SU-DHL-6 (cell line): ENCODE results near the gene EIF3D.

Experiments
- H2AFZ ChIP-seq: fragments of 200-600 bp; sonication (generic); 2 replicates; pipeline ENCODE4 v1.6.1; 2014; ENCODE audit warnings: low read depth, mild to moderate bottlenecking, moderate library complexity, mixed read lengths, antibody characterized with exemption, low read length; ENCODE audit not compliant: severe bottlenecking
- H3F3A ChIP-seq: fragments of 200-600 bp; shearing (Covaris generic); 2 replicates; pipeline ENCODE4 v1.6.0; 2016; ENCODE audit warnings: antibody characterized with exemption, mild to moderate bottlenecking; ENCODE audit not compliant: insufficient read depth
- H3K27ac ChIP-seq: fragments of 200-600 bp; sonication (generic); 2 replicates; pipeline ENCODE4 v1.5.1; 2016; ENCODE audit warnings: low read depth, mild to moderate bottlenecking, low read length, moderate library complexity, mixed read lengths
- H3K27me3 ChIP-seq: fragments of 200-600 bp; sonication (generic), shearing (Covaris generic); 2 replicates; pipeline ENCODE4 v1.6.0; 2014; ENCODE audit warnings: mild to moderate bottlenecking, low read length
- H3K36me3 ChIP-seq: fragments of 200-600 bp; sonication (generic); 2 replicates; pipeline ENCODE4 v1.6.1; 2014; ENCODE audit warnings: mild to moderate bottlenecking, low read length, mixed read lengths
- H3K4me2 ChIP-seq: fragments of 300-600, 200-600 bp; shearing (Covaris generic), sonication (generic); 2 replicates; pipeline ENCODE4 v1.6.0; 2014; ENCODE audit warnings: low read length, low read depth, mild to moderate bottlenecking; ENCODE audit not compliant: poor library complexity, severe bottlenecking
- H3K4me3 ChIP-seq: fragments of 200-600 bp; sonication (generic); 2 replicates; pipeline ENCODE4 v1.5.1; 2014; ENCODE audit warnings: antibody characterized with exemption, low read length, mild to moderate bottlenecking, mixed read lengths; ENCODE audit not compliant: insufficient read depth, poor library complexity, severe bottlenecking
- H3K79me2 ChIP-seq: fragments of 200-600 bp; sonication (generic); 2 replicates; pipeline ENCODE4 v1.6.1; 2014; ENCODE audit warnings: mild to moderate bottlenecking, low read length, moderate library complexity; ENCODE audit not compliant: insufficient read depth
- H3K9ac ChIP-seq: fragments of 200-600 bp; sonication (generic); 2 replicates; pipeline ENCODE4 v1.7.0; 2014; ENCODE audit warnings: mild to moderate bottlenecking, low read length
- H3K9me2 ChIP-seq: fragments of 200-600 bp; sonication (generic); replicated peaks from 2 replicates; pipeline ENCODE4 v1.6.1; 2014; ENCODE audit warnings: low read length; ENCODE audit not compliant: insufficient read depth
- H3K9me3 ChIP-seq: fragments of 200-600 bp; sonication (generic); 2 replicates; pipeline ENCODE4 v1.6.1; 2014; ENCODE audit warnings: low read length, mixed read lengths; ENCODE audit not compliant: insufficient read depth
- H4K20me1 ChIP-seq: fragments of 200-600 bp; sonication (generic); 2 replicates; pipeline ENCODE4 v1.6.1; 2014; ENCODE audit warnings: low read depth, mild to moderate bottlenecking, antibody characterized with exemption, low read length, moderate library complexity, mixed read lengths
- CTCF ChIP-seq: fragments of 200-600 bp; sonication (generic); IDR thresholded peaks from one replicate; pipeline ENCODE4 v1.5.1; 2017; ENCODE audit warnings: antibody characterized with exemption, mild to moderate bottlenecking, low read length, moderate library complexity; ENCODE audit not compliant: insufficient read depth, poor library complexity, severe bottlenecking
- EZH2phosphoT487 ChIP-seq: fragments of 200-600 bp; sonication (generic), shearing (Covaris generic); conservative IDR thresholded peaks from 2 replicates; pipeline ENCODE4 v1.6.1; 2018; ENCODE audit warnings: mild to moderate bottlenecking, antibody characterized with exemption, low read length, moderate library complexity, mixed read lengths

The EIF3D gene

GRCh38 chr22:36554098-36554497, 25.1 kb upstream of the EIF3D start:
- H3K9me2 ChIP-seq = no peaks in the 10 kb centered on the region
- H3K79me2 ChIP-seq = no peaks in the 10 kb centered on the region
- H3K27me3 ChIP-seq = no peaks in the 10 kb centered on the region
- H2AFZ ChIP-seq = no peak overlapping the region
- H4K20me1 ChIP-seq = no peaks in the 10 kb centered on the region
- no peaks in the 10 kb centered on the region for H3K36me3 ChIP-seq
- no peaks in the 10 kb centered on the region for H3F3A ChIP-seq
- no peaks in the 10 kb centered on the region for H3K9me3 ChIP-seq
- H3K27ac ChIP-seq = no peak overlapping the region
- no peak overlapping the region for H3K9ac ChIP-seq
- H3K4me2 ChIP-seq = no peak overlapping the region
- no peak for TF ChIP-seq CTCF
- H3K4me3 ChIP-seq = no peak overlapping the region

GRCh38 chr22:36552289-36552688, 23.3 kb upstream of the EIF3D start:
- no peaks in the 10 kb centered on the region for H3K9me2 ChIP-seq
- no peak overlapping the region for H3K27ac ChIP-seq
- no peaks in the 10 kb centered on the region for H3K9me3 ChIP-seq
- H3K4me3 ChIP-seq = no peak overlapping the region
- no peak overlapping the region for H2AFZ ChIP-seq
- no peak overlapping the region for H3K9ac ChIP-seq
- no peaks in the 10 kb centered on the region for H3K27me3 ChIP-seq
- no peak overlapping the region for H3K4me2 ChIP-seq
- TF ChIP-seq EZH2phosphoT487 (no peak), CTCF (no peak)
- H3F3A ChIP-seq = no peaks in the 10 kb centered on the region
- H4K20me1 ChIP-seq = no peaks in the 10 kb centered on the region
- no peaks in the 10 kb centered on the region for H3K79me2 ChIP-seq
- H3K36me3 ChIP-seq = no peaks in the 10 kb centered on the region

GRCh38 chr22:36550701-36551495, 21.9 kb upstream of the EIF3D start:
- Histone ChIP-seq H3K36me3 (no peaks in the 10 kb centered on the region), H3K27me3 (no peaks in the 10 kb centered on the region), H3K79me2 (no peaks in the 10 kb centered on the region), H3K27ac (no peak overlapping the region), H3F3A (no peaks in the 10 kb centered on the region), H3K9me3 (no peaks in the 10 kb centered on the region), H2AFZ (no peak overlapping the region), H3K9ac (no peak overlapping the region), H3K4me3 (no peak overlapping the region), H3K4me2 (no peak overlapping the region), H4K20me1 (no peaks in the 10 kb centered on the region), H3K9me2 (no peaks in the 10 kb centered on the region)
- TF ChIP-seq EZH2phosphoT487 (no peak), CTCF (no peak)
